Heart left ventricle (tissue), 16 donors: ENCODE measurements around the gene KRTAP13-3. TPM values are rescaled to one million over a fixed set of nuclear protein-coding genes. Genes with fewer than 3 reads are reported as not detected.

ENCODE experiments used
- ATAC-seq, 4 donors: fragments of 200-7000 bp; cut with Tn5 transposase; one replicate each; pipeline ENCODE4 v1.9.1; 2020 to 2022; ENCODE audit warnings: moderate library complexity in 4 of 4, mild to moderate bottlenecking in 3 of 4, moderate number of reproducible peaks in 1 of 4
- DNase-seq, 5 donors: peaks; one replicate each; pipeline ENCODE4 v3.0.0-alpha.2; 2020
- H3K27ac ChIP-seq, 12 donors: fragments of 200-600 bp; sonication (generic) in 4 of 12; one replicate each; pipeline versions ENCODE4 v1.5.0 to v1.8.0; 2016 to 2022; ENCODE audit warnings: mild to moderate bottlenecking in 2 of 12
- H3K27me3 ChIP-seq, 9 donors: fragments of 200-600 bp; sonication (generic) in 2 of 9; one replicate each; pipeline versions ENCODE4 v1.5.1 to v1.8.0; 2016 to 2022; ENCODE audit warnings: mild to moderate bottlenecking in 3 of 9
- H3K36me3 ChIP-seq, 9 donors: fragments of 200-600 bp; sonication (generic) in 2 of 9; one replicate each; pipeline versions ENCODE4 v1.5.0 to v1.8.0; 2018 to 2022; ENCODE audit warnings: mild to moderate bottlenecking in 2 of 9
- H3K4me1 ChIP-seq, 12 donors: fragments of 200-600 bp; sonication (generic) in 4 of 12; one replicate each; pipeline versions ENCODE4 v1.5.0 to v1.8.0; 2016 to 2022; ENCODE audit warnings: mild to moderate bottlenecking in 3 of 12
- H3K4me3 ChIP-seq, 12 donors: fragments of 200-600 bp; sonication (generic) in 4 of 12; one replicate each; pipeline versions ENCODE4 v1.5.0 to v1.8.0; 2017 to 2022; ENCODE audit warnings: mild to moderate bottlenecking in 9 of 12, moderate library complexity in 4 of 12
- H3K9me3 ChIP-seq, 12 donors: fragments of 200-600 bp; sonication (generic) in 4 of 12; one replicate each; pipeline versions ENCODE4 v1.5.0 to v1.8.0; 2016 to 2022; ENCODE audit warnings: mild to moderate bottlenecking in 1 of 12
- CTCF ChIP-seq, 12 donors: fragments of 200-600 bp; sonication (generic) in 4 of 12; IDR thresholded peaks; one replicate each; pipeline versions ENCODE4 v1.5.0 to v1.8.0; 2018 to 2022; ENCODE audit warnings: antibody characterized with exemption in 12 of 12, mild to moderate bottlenecking in 5 of 12
- POLR2A ChIP-seq, 2 donors: fragments of 450-650 bp; IDR thresholded peaks; one replicate each; pipeline ENCODE4 v1.6.1; 2017; ENCODE audit warnings: antibody characterized with exemption in 2 of 2, mild to moderate bottlenecking in 2 of 2, moderate library complexity in 2 of 2
- WGBS, 4 donors: extraction: QIAGEN DNeasy Blood & Tissue Kit in 2 of 4; methylation state at CpG; one replicate each; pipeline versions ENCODE4 v1.1.5 to v1.1.7; 2013 to 2018; 5-methylcytosine and 5-hydroxymethylcytosine counted together
- intact Hi-C, 10 donors: fragments of 100-400 bp; cut with DNase I; formaldehyde crosslinking; loops; one replicate each; pipeline versions ENCODE4 v1.11.1 to v1.14.2; 2022
- long read RNA-seq, 3 donors: library from polyadenylated mRNA; unstranded; transcript quantifications; one replicate each; pipeline ENCODE4 v2.0.0, GENCODE V29; 2020 to 2021
- polyA plus RNA-seq, 2 donors: library from polyadenylated mRNA; stranded (reverse); fragments of 200-250 nt; gene quantifications; one replicate each; pipeline ENCODE4 v1.2.3, GENCODE V29; 2013
- total RNA-seq, 9 donors: library from RNA; depleted of rRNA in 2 of 9; stranded (reverse); fragments of >200 nt in 2 of 9; fragmentation: NEBNext Ultra II Directional in 3 of 9; extraction: Animal tissue kit (Norgen Biotek cat#: 25700) in 3 of 9; gene quantifications; one replicate each; pipeline versions ENCODE4 v1.1.0 to v1.2.4, GENCODE V29; 2016 to 2023
- donor health status: ischemic (EF 13 %, LVEDD 7.1; RV severe dilation, severe dysfunction).
- donor health status: healthy with polysubstance abuse.
- donor health status: DM: no; HTN: yes; CAD: no.
- donor health status: DM: no; HTN: no; CAD: no.
- donor health status: ischemic (EF 25% LVEDD 6.9; RV normal size, moderate dysfunction).
- donor health status: ischemic (EF 25% LVEDD 5.7; RV mildly dilated, moderate dysfunction).
- donor health status: healthy.
- donor health status: DM: yes; HTN: yes; CAD: no.
- donor health status: ischemic (EF 35%, LVEDD 5.7; RV mildly dilated, moderate dysfunction).
- donor health status: nonischemic (EF 11% LVEDD 7.7; RV severe dilation, severe dysfunction).
- donor health status: DM: yes; HTN: yes; CAD: no.
- donor health status: PGD.
- donor health status: ischemic (EF 29% LVEDD 5.4; RV normal size, mild dysfunction).
- donor health status: nonischemic (EF 23%, LVEDD 6.1; RV moderate dilation, normal function).

KRTAP13-3 gene
- not detected for total RNA-seq
- not detected for polyA plus RNA-seq
- long read RNA-seq, donor 1: 0 reads
- long read RNA-seq, donor 2: 0 reads
- long read RNA-seq, donor 3: 0 reads

- Histone ChIP-seq H3K4me3 (no peak within 1 kb of the TSS), H3K9me3 (no peaks in the 10 kb centered on the region), H3K4me1 (no peaks in the 10 kb centered on the region), H3K36me3 (no peaks in the 10 kb centered on the region), H3K27me3 (no peaks in the 10 kb centered on the region), H3K27ac (no peak within 1 kb of the TSS)
- no peak for ATAC-seq
- no peak for DNase-seq
- whole genome bisulfite sequencing, 4 donors: 74 to 83% (median 79%) methylated on average over 5 of the region's 5 CpGs
- no peak for TF ChIP-seq CTCF (IDR thresholded peaks at IDR 0.05)
- no peak for TF ChIP-seq POLR2A (IDR thresholded peaks at IDR 0.05)
- intact Hi-C loops: no loop called here
These were observed at the start of gene KRTAP13-3 for GRCh38 chr21:30425826-30426225. KRTAP13-3 (minus strand) TSS chr21:30425926; CDS start chr21:30425912, 14 bp downstream.

DNA sequence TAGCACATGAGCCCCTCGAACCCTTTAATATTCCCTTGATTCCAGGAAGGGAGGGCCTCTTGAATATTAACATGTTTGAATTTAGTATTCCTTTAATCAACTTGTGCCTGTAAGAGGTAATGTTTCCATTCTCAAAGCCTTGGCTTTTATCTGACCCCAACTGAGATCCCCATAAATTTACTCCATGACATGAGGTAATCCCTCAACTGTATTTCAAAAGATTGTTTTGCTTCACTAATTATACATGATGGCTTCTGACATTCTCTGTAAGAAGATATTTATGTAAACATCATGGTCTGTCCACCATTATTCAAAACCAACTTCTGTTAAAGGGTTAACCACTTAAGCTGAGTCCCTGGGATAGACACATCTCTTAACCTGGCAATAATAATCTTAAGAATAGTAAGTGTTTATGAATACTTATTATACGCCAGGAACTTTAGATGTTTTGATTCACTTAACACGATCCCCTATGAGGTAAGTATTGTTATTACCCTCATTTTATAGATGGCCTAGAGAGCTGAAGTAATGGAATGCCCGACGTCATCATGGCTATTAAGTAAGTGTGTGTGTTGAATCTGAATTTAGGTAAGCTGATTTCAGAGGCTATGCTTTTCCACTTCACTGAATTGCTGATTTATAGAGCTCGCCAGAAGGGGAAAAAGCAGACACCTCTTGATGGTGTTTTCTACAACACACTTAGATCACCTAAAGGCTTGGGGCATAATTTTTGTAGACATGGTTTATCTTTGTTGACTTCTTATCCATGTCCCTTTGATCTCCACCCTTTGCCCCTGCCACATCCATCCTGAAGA lies 43.4 kb upstream of the KRTAP13-3 start:
- DNase-seq (no peak), ATAC-seq (no peak)
- no peak for TF ChIP-seq CTCF (IDR thresholded peaks at IDR 0.05)
- no peak for TF ChIP-seq POLR2A (IDR thresholded peaks at IDR 0.05)
- Histone ChIP-seq H3K4me3 (no peak overlapping the region), H3K4me1 (no peaks in the 10 kb centered on the region), H3K9me3 (no peaks in the 10 kb centered on the region), H3K36me3 (no peaks in the 10 kb centered on the region), H3K27ac (no peak overlapping the region), H3K27me3 (no peaks in the 10 kb centered on the region)
- WGBS, 4 donors: 75 to 85% (median 79%) methylated on average over 6 of the region's 6 CpGs
- intact Hi-C loops: no loop called here

DNA sequence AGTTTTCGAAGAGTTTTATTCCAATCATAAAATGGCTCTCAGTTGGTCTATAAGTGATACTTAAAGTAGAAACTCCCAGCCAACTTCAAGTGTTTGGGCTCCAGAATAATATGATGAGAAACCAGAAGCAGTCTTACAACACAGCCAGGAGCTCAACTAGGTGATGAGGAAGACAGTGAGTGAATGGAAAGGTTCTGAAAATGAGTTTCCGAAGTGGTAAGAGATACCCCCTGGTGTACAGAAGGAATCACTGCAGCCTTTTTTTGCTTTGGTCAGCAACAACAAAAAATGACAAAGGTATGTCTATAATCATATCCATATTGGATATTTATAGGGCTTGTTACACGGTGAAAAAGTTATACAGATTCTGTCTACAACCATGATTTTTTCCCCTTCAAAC lies 38.0 kb upstream of the KRTAP13-3 start:
- ATAC-seq: no peak
- Histone ChIP-seq H3K27me3 (no peaks in the 10 kb centered on the region), H3K9me3 (no peaks in the 10 kb centered on the region), H3K4me3 (no peak overlapping the region), H3K36me3 (no peaks in the 10 kb centered on the region), H3K27ac (no peak overlapping the region), H3K4me1 (no peaks in the 10 kb centered on the region)
- 57 to 68% (median 61%) methylated on average over 3 of the region's 3 CpGs for WGBS, 4 donors
- intact Hi-C loops: no loop called here
- DNase-seq: no peak
- TF ChIP-seq CTCF (IDR thresholded peaks at IDR 0.05) (peak in 6 of 12 donors; percentile 13 to 48 (median 40)), POLR2A (IDR thresholded peaks at IDR 0.05) (no peak)

DNA sequence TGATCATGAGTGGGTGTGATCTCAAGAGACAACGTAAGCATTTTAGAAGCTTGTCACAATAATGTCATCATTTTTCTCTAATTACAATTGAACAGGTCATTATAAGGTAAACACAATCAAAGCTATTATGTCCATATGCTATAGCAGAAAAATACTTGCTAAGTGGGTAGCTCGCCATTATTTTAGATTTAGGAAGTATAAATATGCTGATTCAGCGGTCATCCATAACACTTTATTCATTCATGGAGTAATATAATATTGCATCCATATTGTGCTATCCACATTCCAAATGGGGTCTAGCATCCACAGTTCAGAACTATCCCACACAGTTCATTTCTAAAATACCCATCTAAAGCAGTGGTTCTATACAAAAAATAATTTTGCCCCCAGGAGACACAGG lies 22.8 kb upstream of the KRTAP13-3 start:
- no peaks in the 10 kb centered on the region for H3K4me1 ChIP-seq
- intact Hi-C loops: loop anchor here in 6 of 10 donors (5.0 to 10.0 kb wide), 3 partner anchors 284 to 636 kb away; no protein-coding TSS in a partner anchor

More for the DNA sequence above, 22.8 kb upstream of the KRTAP13-3 start:
- DNase-seq (no peak), ATAC-seq (no peak)
- no peaks in the 10 kb centered on the region for H3K9me3 ChIP-seq
- no peaks in the 10 kb centered on the region for H3K27me3 ChIP-seq
- H3K27ac ChIP-seq: no peak overlapping the region
- 84 to 89% (median 85%) methylated on average over 3 of the region's 3 CpGs for WGBS, 4 donors
- H3K36me3 ChIP-seq: no peaks in the 10 kb centered on the region
- TF ChIP-seq POLR2A (IDR thresholded peaks at IDR 0.05) (no peak), CTCF (IDR thresholded peaks at IDR 0.05) (no peak)
- H3K4me3 ChIP-seq: no peak overlapping the region
